HG02884 (cell line): Measurements from ENCODE around the gene USP35.
A peak's percentile ranks its signal among the peaks of the same experiment; 100 is the strongest.
"Not testable (repeated sequence)": the region's sequence is repeated elsewhere in the genome, so short reads cannot be mapped to it uniquely, and the experiment has no call there.

ENCODE experiments used
- ATAC-seq: cut with Tn5 transposase; IDR thresholded peaks from one replicate; pipeline ENCODE4 v1.9.1; 2021; ENCODE audit warnings: mild to moderate bottlenecking, moderate library complexity; ENCODE audit not compliant: unreplicated experiment

USP35 gene

DNA sequence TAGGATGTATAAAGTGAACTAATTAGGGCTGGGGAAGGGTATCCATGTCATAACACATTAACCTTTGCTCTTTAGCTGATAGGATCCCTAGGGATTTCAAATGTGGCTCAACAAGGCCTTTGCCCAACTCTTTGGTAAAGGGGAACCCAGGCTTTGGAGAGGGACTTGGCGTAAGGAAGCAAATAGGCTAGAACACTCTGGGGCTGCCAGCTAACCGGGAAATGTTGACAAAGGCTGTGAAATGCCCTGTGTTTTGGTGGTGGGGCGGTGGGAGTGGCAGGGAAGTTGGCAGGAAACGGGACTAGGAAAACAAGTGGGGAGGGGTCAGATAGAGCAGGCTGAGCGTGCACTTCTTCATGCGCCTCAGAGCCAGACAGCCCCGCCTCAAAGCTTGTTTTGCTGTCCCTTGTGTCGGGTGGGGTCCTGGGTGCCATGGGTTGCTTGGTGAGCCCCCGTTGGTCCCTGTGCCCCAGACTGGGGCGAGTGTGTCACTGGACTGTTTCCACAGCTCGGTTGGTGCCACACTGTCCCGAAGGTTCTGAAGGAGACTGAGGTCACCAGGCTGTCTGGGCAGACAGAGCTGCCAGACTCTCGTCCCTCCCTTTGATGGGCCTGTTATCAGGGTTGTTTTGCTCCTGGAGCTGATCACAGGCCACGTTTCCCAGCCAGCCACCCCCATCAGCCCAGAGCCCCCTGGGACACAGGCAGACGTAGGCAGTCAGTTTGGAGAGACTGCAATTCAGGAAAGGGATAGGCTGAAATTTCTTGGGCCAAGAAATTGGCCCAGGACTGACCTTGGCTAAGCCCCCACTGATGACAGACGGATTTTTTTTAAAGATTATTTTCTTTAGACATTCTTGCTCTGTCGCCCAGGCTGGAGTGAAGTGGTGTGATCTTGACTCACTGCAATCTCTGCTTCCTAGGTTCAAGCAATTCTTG is 19.9 kb upstream of the USP35 start:
- ATAC-seq, result no peak

DNA sequence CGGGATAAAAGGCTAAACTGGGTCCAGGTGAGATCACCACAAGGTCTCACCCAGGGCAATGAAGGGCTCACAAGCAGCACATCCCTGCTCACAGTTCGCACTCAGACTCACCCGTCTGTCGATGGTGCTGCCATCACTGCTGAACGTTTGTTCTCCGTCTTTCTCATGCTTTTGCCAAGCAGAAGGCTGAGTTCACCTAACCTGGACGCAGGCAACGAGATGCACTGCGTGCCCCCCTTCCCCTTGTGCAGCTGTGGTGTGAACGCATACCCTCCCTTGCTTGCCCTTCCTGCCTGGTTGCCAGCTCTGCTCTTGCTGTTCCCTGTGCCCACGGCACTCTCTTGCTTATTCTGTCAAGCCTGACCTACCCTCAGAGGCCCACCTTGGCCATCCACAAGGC is 18.3 kb upstream of the USP35 start:
- ATAC-seq, result no peak

DNA sequence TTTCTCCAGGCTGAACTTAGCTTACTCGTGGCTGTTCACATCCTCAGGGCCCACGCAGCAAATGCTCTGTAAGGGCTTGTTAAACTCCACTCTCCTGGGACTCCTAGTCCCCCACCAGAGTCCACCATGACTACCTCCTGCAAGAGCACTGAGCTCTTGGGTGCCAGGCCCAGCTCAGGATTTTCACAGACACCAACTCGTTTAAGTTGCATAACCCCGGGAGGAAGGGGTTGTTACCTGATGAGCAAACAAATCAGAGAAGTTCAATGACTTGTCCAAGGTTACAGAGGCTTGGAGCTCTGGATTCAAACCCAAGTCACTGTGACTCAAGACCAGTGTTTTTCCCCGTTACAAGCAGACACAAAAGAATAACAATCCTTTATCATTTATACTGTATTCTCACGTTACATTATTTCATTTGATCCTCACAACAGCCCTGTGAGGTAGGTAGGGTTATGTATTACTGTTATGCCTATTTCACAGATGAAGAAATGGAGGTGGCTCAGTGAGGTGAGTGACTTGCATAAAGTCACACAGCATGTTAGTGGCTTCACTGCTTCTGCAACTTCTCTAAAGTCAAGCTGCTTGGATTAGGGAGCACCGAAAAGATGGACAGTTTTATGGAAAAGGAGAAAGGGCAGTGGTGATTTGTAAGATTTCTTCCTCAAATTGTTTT is 17.7 kb upstream of the USP35 start:
- no peak for ATAC-seq

DNA sequence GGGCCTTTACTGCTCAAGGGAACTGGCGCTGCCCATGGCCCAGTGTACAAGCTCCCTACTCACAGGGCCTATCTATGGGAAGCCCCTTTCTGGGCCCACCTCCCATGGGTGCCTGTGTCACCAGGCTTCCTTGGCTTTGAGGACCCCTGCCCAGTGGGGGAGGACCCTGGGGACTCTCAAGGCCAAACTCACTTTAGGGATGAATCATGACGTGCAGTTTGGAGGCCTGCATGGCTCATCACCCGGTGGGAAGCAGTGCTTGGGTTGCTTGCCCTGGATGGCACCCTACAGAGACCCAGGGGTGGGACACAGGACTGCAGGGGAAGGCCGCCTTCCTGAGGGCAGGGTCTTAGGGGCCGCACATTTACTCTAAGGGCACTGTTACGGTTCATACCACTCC is 16.8 kb upstream of the USP35 start:
- no peak for ATAC-seq

DNA sequence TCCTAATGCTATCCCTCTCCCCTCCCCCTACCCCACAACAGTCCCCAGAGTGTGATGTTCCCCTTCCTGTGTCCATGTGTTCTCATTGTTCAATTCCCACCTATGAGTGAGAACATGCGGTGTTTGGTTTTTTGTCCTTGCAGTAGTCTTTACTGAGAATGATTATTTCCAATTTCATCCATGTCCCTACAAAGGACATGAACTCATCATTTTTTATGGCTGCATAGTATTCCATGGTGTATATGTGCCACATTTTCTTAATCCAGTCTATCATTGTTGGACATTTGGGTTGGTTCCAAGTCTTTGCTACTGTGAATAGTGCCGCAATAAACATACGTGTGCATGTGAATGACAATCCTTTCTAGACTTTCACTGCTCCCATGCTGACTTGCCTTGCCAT is 12.9 kb upstream of the USP35 start:
- not testable (repeated sequence) for ATAC-seq

DNA sequence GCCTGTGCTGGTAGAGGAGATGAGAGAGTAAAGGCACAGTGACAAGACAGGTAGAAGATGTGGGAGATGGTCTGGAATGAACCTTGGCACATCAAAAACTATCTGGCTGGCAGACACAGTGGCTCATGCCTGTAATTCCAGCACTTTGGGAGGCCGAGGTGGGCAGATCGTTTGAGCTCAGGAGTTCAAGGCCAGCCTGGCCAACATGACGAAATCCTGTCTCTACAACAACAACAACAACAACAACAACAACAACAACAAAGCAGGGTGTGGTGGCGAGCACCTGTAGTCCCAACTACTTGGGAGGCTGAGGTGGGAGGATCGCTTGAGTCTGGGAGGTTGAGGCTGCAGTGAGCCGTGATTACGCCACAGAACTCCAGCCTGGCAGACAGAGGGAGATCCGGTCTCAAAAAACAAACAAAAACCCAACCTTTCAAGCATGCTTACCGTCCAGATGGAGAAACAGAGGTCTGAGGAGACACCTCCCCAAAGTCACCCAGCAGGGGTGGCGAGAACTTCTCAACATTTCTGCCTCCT is 12.0 kb upstream of the USP35 start:
- ATAC-seq, result no peak

DNA sequence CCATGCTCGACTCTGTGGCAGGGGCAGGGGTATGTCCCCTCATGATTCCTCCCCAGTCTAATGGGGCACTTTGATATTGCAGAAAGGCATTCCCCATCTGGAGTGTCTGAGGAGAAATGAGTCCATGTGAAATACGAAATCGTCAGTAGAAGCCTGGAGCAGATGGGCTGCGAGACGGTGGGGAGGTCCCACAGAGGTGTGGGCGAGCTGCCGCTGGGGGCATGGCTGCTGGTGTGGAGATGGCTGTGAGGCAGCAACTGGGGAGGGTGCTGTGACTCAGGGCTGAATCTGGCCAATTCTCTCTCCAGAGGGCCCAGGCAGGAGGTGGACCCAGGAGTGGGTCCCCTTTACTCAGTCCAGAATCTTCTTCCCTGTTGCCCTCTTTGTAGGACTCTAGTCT is 11.5 kb upstream of the USP35 start:
- no peak for ATAC-seq

DNA sequence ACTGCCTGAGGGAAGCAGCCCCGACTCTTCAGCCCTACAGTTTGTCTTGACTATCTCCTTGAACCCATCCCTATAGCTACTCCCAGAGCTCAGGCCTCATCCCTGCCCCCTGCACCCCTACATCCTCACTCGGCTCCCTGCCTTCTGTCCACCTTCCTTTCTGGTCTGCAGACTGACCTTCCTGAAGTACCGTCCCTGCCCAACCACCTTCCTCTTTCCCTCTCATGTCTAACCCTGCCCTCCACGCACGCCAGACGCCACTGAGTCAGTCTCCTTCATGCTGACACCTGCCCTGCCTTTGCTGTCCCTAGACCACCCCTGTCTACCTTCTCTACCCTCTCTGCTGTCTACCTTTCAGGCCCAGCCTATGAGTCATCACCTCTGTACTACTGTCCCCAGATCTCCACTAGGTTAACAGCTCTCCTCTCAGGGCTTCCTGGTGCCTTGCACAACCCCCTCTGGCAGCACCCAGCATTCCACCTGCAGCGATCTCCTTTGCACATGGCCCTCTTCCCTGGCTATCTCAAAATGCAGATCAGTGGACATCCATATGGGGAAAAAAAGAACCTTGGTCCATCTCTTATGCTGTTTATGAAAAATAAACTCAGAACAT is 9.2 kb upstream of the USP35 start:
- ATAC-seq, result no peak

DNA sequence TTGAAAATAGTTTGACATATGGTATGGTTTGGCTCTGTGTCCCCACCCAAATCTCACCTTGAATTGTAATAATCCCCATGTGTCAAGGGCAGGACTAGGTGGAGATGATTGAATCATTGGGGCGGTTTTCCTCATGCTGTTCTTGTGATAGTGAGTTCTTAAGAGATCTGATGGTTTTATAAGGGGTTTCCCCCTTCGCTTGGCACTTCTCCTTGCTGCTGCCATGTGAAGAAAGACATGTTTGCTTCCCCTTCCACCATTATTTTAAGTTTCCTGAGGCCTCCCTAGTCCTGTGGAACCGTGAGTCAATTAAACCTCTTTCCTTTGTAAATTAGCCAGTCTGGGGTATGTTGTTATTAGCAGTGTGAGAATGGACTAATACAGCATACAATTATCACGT is 8.0 kb upstream of the USP35 start:
- ATAC-seq, result no peak

DNA sequence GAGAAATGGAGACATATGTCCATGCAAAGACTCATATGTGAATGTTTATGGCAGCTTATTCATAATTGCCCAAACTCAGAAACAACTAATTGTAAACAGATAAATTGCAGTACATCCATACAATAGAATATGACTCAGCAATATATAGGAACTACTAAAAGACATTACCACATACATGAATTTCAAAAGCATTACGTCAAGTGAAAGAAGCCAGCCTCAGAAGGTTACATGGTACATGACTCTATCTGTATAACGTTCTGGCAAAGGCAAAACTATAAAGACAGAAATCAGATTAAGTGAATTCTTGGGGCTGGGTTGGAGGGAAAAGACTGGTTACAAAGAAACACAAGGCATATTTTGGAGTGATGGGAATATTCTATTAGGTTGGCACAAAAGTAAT is 7.5 kb upstream of the USP35 start:
- no peak for ATAC-seq

DNA sequence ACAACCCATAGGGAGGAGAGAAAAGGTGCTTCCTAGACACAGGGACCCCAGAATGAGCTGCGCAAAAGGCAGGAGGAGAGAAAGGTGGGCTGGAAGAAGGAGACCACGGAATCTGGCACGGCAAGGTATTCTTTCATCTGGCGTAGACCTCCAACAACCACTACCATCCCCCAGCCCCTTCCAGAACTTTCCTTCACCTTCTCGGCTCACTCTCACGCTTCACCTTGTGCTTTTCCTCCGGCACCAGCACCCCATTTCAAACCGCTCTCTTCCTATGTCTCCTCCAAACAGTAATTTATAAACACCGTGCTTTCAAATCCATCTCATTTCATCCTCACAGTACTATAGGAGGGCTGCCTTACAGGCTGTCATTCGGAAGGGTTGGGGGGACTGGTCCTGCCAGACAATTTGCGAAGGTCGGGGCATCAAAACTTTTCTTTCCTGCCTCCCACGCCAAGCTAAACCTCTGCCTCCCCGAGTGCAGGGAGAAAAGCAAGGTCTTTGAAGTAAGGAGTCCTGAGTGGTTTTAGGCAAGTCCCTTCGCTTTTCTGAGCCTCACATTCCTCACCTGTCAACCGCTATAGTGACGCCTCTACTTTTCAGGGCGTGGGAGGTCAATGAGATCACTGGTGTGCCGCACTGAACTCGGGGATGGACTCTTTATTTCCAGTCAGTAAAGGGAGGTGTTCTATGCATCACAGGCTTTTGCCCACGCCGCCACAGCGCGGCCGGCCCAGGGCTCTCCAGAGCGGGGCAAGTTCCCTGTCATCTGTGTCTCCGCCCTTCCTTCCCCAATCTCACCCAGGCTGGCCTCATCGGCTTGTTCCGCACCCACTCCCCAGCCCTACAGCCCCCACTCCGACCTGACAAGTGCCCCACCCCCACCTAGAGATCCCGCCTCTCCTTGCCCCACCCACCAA is 1.1 kb upstream of the USP35 start:
- peak; percentile 21 for ATAC-seq

DNA sequence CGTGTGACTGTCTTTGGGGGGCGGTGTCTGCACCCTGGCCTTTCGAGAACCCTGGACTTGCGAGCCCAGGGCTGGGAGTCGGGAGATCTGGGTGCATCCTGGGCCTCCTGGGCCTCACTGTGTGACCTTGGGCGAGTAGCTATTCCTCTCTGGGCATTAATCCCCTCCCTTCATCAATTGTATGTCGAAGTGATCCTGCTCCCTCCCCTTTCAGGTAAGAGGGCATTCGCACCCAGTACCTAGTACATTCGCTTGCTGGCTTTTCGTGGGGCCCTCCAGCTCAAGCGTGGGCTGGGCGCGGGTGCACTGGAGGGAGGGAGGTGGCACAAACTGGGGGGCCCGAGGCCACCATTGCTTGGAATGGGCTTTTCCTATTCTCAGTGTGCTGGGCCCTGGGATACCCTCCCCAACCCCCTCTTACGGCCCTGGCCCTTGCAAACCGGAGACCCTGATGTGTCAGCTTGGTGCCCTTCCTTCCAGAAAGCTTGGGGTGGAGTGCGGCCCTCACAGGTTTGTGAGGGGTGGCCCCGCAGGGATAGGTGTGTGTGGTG is 530 bp downstream of the USP35 start:
- ATAC-seq, result no peak

DNA sequence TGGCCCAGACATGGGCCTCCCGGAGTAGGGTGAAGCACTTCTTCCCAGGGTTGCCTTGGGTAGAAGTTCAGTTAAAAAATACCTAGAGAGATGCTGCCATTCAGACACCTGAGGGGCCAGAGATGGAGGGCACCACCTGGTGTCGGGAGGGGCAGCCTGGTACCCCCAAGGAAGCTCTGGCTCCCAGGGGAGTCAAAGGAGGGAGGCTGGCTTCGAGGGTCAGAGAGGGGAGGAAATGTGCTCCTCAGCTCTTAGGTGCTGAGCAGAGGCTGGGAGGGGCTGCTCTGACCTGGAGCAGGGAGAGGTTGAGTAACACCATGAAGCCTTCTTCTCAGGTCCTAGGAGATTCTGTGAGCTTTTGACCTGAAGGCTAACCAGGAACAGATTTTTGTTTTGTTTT is 1.1 kb downstream of the USP35 start:
- ATAC-seq, result no peak

DNA sequence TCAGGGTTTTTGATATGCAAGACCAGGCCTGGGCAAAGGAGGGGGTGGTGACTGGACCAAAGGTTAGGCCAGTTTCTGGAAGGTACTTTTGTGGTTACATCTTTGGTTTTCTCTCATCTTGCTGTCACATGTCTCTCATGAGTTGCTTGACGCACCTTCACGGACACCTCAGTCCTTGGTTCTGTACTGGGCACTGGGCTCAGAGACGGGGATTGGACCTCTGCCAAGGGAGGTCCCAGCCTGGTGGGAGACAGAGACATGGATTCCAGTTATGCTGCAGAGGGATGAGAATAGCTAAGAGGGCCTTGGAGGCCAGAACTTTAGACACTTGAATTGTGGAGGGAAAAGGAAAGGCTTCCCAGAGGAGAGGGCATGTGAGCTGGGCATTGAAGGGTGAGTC is 1.7 kb downstream of the USP35 start:
- ATAC-seq, result no peak

DNA sequence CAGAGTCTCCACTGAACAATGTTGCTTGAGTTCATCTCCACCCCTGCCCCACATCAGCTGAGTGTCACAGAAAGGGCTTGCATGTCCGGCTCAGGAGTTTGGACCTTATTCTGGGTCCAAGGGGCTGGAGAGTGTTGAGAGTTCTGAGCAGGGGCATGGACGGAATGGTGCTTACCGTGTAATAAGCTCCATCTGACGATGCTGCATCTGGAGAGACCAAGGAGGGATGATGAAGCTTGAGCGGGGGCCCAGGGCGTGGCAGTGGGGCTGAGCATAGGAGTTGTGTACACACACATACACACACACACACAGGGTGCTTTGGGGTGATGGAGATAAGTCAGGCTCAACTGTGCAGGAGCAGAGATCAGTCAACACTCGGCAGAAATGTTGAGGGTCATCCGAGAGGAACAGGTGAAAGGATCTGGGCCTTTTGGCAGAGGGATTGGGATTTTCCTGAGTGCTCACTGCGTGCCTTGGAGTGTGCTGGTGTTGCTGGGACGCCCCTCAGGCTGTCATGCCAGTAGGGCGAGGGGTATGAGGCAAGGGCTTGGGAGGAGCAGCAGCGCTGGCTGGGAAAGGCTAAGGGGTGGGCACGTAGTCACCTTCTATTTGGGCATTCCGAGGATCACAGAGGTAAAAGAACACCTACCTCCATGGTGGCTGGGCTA is 2.3 kb downstream of the USP35 start:
- no peak for ATAC-seq

DNA sequence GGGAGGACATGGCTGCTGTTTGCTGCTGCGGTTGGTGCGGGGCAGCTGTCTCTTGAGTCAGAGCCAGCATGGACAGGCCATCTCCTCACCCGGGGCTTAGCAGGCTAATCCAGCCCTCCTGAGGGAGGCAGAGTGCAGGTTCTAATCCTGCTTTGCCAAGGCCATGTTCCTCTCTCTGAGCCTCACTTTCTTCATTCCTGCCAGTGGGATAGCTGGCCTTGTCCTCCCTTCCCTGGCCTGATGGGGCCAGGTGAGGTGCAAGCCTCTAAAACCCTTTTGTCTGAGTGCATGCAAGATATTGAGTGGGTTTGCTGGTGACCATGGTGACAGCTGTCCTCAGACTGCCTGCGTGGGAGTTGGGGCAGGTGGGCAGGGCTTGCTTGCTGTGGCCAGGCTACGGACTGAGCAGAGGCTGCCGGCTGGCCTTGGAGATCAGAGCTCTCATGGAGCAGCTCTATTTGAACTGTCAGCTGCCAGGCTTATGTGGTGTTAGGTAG is 3.6 kb downstream of the USP35 start:
- ATAC-seq, result no peak

DNA sequence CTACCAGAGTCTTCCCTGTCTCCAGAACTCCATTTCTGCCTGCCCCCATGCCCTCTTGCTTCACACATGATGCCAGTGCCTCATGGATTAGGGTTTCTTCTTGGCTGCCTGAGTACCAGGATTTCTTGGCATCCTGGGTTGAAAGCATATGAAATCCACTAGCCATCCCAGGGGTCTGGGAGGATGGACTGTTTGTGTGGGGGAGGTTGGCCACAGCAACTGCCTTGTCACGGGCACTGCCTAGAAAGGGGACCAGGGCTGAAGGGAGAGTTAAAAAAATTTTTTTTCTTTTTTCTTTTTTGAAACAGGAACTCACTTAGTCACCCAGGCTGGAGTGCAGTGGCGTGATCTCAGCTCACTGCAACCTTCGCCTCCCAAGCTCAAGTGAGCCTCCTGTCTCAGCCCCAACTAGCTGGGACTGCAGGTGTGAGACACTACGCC is 4.2 kb downstream of the USP35 start:
- ATAC-seq, result no peak

DNA sequence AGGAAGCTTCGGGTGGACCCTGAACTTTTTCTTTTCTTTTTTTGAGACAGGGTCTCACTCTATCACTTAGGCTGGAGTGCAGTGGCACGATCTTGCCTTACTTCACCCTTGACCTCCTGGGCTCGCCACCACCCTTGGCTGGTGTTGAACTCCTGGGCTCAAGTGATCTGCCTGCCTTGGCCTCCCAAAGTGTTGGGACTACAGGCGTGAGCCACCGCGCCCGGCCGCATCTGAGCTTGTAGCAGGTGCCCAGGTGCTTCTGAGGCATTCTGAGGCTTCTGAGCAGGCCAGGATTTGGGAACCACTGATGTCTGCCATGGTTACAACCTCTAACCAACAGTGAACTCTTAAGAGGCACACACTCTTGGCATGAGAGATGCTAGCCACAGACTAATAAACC is 5.1 kb downstream of the USP35 start:
- no peak for ATAC-seq

DNA sequence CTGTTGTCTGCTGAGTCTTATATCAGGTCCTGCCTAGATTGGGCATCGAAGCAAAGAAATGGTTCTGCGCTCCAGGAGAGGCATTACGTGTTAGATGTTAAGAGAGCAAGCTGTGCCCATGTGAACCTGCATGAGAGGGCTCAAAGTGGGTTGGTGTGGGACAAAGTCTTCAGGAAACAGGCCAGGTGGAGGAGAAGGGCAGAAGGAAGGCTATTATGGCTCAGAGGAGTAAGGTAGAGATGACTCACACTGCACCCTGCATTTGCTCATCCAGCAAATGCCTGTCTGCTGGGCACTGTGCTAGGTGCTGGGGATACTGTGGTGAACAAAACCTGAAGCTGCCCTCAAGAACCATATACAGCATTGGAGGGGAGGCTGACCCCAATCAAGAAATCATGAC is 5.8 kb downstream of the USP35 start:
- ATAC-seq, result no peak
